ENCODE results near the gene PCED1B. TPM values are rescaled to one million over a fixed set of nuclear protein-coding genes. Genes with fewer than 3 reads are reported as not detected.

PCED1B gene
- total RNA-seq, 1 experiment from 2014 or later = 0.86 TPM

GRCh38 chr12:47267571-47267970 lies 188.2 kb downstream of the PCED1B start:
- H4K20me1 ChIP-seq (ENCODE audit: insufficient read depth) = no peaks in the 10 kb centered on the region
- DNase-seq (ENCODE audit: low read depth, low spot score) (no peak), ATAC-seq (no peak)
- ChIA-PET CTCF (no interaction called here), POLR2A (no interaction called here), RAD21 (ENCODE audit: low non-redundant PET in 1 of 2, low total read pairs in 2 of 2, uncharacterized antibody in 2 of 2, unreplicated experiment in 2 of 2) (no interaction called here)
- H3K4me2 ChIP-seq (ENCODE audit: low read length) = no peak overlapping the region
- H3K27ac ChIP-seq (ENCODE audit: low read depth, low read length) = no peak overlapping the region
- H3K4me3 ChIP-seq (replicated peaks in 1 of 2; ENCODE audit: low read depth in 1 of 2, low read length in 2 of 2) = no peak overlapping the region
- no peak overlapping the region for H3K9ac ChIP-seq (ENCODE audit: low read length)
- intact Hi-C loops (cut with micrococcal nuclease) = no loop called here
- no peaks in the 10 kb centered on the region for H3K9me2 ChIP-seq (ENCODE audit: insufficient read depth)
- BruUV-seq (replicated peaks) = no TSS peak
- H3K9me3 ChIP-seq (ENCODE audit: control insufficient read depth in 1 of 2, insufficient read depth in 1 of 2, low read depth in 1 of 2, low read length in 2 of 2) = no peaks in the 10 kb centered on the region
- H2AFZ ChIP-seq (ENCODE audit: low read depth, low read length, poor library complexity, severe bottlenecking) = no peak overlapping the region
- H3K4me1 ChIP-seq (ENCODE audit: control insufficient read depth in 1 of 2, insufficient read depth in 2 of 2, low read length in 2 of 2) = peaks cover 7 to 26% of the 10 kb centered on the region in 2 experiments
- no peak for TF ChIP-seq EZH2 (IDR thresholded peaks at IDR 0.05)
- no peak for TF ChIP-seq ZBTB33 (IDR thresholded peaks at IDR 0.05; ENCODE audit: extremely low read depth, insufficient replicate concordance, low read length)
- TF ChIP-seq YY1 (IDR thresholded peaks at IDR 0.05; ENCODE audit: extremely low read depth, insufficient replicate concordance, low read depth, low read length) = no peak
- no peak for TF ChIP-seq ZNF274 (IDR thresholded peaks at IDR 0.05; ENCODE audit: low read depth, low read length)
- no peak for TF ChIP-seq ATF3 (IDR thresholded peaks at IDR 0.05)
- no peak for TF ChIP-seq SIN3A (IDR thresholded peaks at IDR 0.05; ENCODE audit: low read depth)
- no peak for TF ChIP-seq TCF7L2 (IDR thresholded peaks at IDR 0.05; ENCODE audit: borderline replicate concordance, extremely low read depth, insufficient read depth, insufficient read length)
- TF ChIP-seq MAX (IDR thresholded peaks at IDR 0.05) = no peak
- no peak for TF ChIP-seq JUND (IDR thresholded peaks at IDR 0.05)
- TF ChIP-seq CTCF (IDR thresholded peaks at IDR 0.05 in 2 of 3, conservative IDR thresholded peaks at IDR 0.05 in 1 of 3; ENCODE audit: borderline replicate concordance in 1 of 3, insufficient read depth in 1 of 3, low read depth in 2 of 3, low read length in 2 of 3) = no peak
- no peak for TF ChIP-seq SP1 (IDR thresholded peaks at IDR 0.05; ENCODE audit: low read depth)
- no peak for TF ChIP-seq EZH2phosphoT487 (IDR thresholded peaks at IDR 0.05; ENCODE audit: borderline replicate concordance)
- no peak for TF ChIP-seq RAD21 (IDR thresholded peaks at IDR 0.05; ENCODE audit: low read depth)
- no peak for TF ChIP-seq EGR1 (IDR thresholded peaks at IDR 0.05; ENCODE audit: low read depth)
- no peak for TF ChIP-seq ZFX (IDR thresholded peaks at IDR 0.05)
- TF ChIP-seq CEBPB (IDR thresholded peaks at IDR 0.05; ENCODE audit: low read depth) = no peak
- TF ChIP-seq ELF1 (IDR thresholded peaks at IDR 0.05; ENCODE audit: borderline replicate concordance, low read depth) = no peak
- H3K79me2 ChIP-seq (ENCODE audit: insufficient read depth, low read length) = no peaks in the 10 kb centered on the region
- H3K27me3 ChIP-seq (ENCODE audit: insufficient read depth, low read length) = no peaks in the 10 kb centered on the region
- H3K36me3 ChIP-seq (ENCODE audit: control insufficient read depth in 1 of 2, insufficient read depth in 2 of 2, low read length in 2 of 2) = no peaks in the 10 kb centered on the region

All from HCT116 (cell line).